Parathyroid adenoma (tissue), 2 donors: ENCODE results near the gene ANKRD23.
A peak's percentile ranks its signal among the peaks of the same experiment; 100 is the strongest.

Experiments used
- H2AFZ ChIP-seq: fragments of 300-600 bp; sonication (generic); one replicate; pipeline ENCODE4 v1.7.0; 2017; ENCODE audit warnings: antibody characterized with exemption, mild to moderate bottlenecking
- H3K27ac ChIP-seq: fragments of 300-600 bp; sonication (generic); one replicate; pipeline ENCODE4 v1.7.0; 2017
- H3K27me3 ChIP-seq: fragments of 300-600 bp; sonication (generic); one replicate; pipeline ENCODE4 v1.7.0; 2017; ENCODE audit warnings: low read length; ENCODE audit not compliant: control insufficient read depth, insufficient read depth
- H3K36me3 ChIP-seq: fragments of 300-600 bp; sonication (generic); one replicate; pipeline ENCODE4 v1.7.0; 2017; ENCODE audit warnings: low read length; ENCODE audit not compliant: control insufficient read depth, insufficient read depth
- H3K4me1 ChIP-seq: fragments of 300-600 bp; sonication (generic); one replicate; pipeline ENCODE4 v1.7.0; 2017; ENCODE audit warnings: control low read depth
- H3K4me2 ChIP-seq: fragments of 300-600 bp; sonication (generic); one replicate; pipeline ENCODE4 v1.7.0; 2017; ENCODE audit warnings: low read length
- H3K4me3 ChIP-seq: fragments of 300-600 bp; sonication (generic); one replicate; pipeline ENCODE4 v1.7.0; 2017; ENCODE audit warnings: low read depth, low read length
- H3K79me2 ChIP-seq: fragments of 300-600 bp; sonication (generic); one replicate; pipeline ENCODE4 v1.7.0; 2017; ENCODE audit warnings: control low read depth
- H3K9ac ChIP-seq: fragments of 300-600 bp; sonication (generic); one replicate; pipeline ENCODE4 v1.7.0; 2017; ENCODE audit warnings: mild to moderate bottlenecking
- H3K9me3 ChIP-seq: fragments of 300-600 bp; sonication (generic); one replicate; pipeline ENCODE4 v1.7.0; 2017; ENCODE audit warnings: low read length; ENCODE audit not compliant: control insufficient read depth
- CTCF ChIP-seq: fragments of 300-600 bp; sonication (generic); IDR thresholded peaks from one replicate; pipeline ENCODE4 v1.7.0; 2017; ENCODE audit warnings: antibody characterized with exemption, mild to moderate bottlenecking
- donor health status: primary hyperparathyroidism.

Gene ANKRD23

GRCh38 chr2:96857667-96858372 is 14.0 kb upstream of the ANKRD23 start, which contains the start of gene ANKRD39:
TSS of gene ANKRD39 (minus strand) at chr2:96858016. CDS start at chr2:96857987, 29 bp downstream.
- Histone ChIP-seq H3K27ac (peak within 1 kb of the TSS; percentile 55), H3K36me3 (no peaks in the 10 kb centered on the region), H3K27me3 (no peaks in the 10 kb centered on the region), H3K9me3 (no peaks in the 10 kb centered on the region), H3K79me2 (peaks cover 8% of the 10 kb centered on the region), H3K9ac (peak within 1 kb of the TSS; percentile 62), H2AFZ (peak within 1 kb of the TSS; percentile 87), H3K4me2 (peak within 1 kb of the TSS; percentile 96), H3K4me1 (peaks cover 6% of the 10 kb centered on the region), H3K4me3 (peak within 1 kb of the TSS; percentile 89)
- TF ChIP-seq CTCF, result peak; percentile 95

GRCh38 chr2:96856776-96857666 is 13.2 kb upstream of the ANKRD23 start:
- H3K4me1 ChIP-seq, result peaks cover 6% of the 10 kb centered on the region

GRCh38 chr2:96853321-96853720 is 9.5 kb upstream of the ANKRD23 start:
- Histone ChIP-seq H3K27ac (no peak overlapping the region), H2AFZ (no peak overlapping the region), H3K4me3 (no peak overlapping the region), H3K4me2 (no peak overlapping the region), H3K4me1 (peaks cover 6% of the 10 kb centered on the region), H3K27me3 (no peaks in the 10 kb centered on the region), H3K36me3 (no peaks in the 10 kb centered on the region), H3K79me2 (peaks cover 8% of the 10 kb centered on the region), H3K9me3 (no peaks in the 10 kb centered on the region), H3K9ac (no peak overlapping the region)
- no peak for TF ChIP-seq CTCF

More at GRCh38 chr2:96856776-96857666, 13.2 kb upstream of the ANKRD23 start:
- Histone ChIP-seq H3K4me2 (peak overlapping the region; percentile 96), H2AFZ (peak overlapping the region; percentile 87), H3K4me3 (peak overlapping the region; percentile 89), H3K27ac (peak overlapping the region; percentile 55), H3K36me3 (no peaks in the 10 kb centered on the region), H3K27me3 (no peaks in the 10 kb centered on the region), H3K79me2 (peaks cover 8% of the 10 kb centered on the region), H3K9me3 (no peaks in the 10 kb centered on the region), H3K9ac (peak overlapping the region; percentile 62)
- no peak for TF ChIP-seq CTCF

- Histone ChIP-seq H2AFZ (no peak overlapping the region), H3K9ac (no peak overlapping the region), H3K4me3 (no peak overlapping the region), H3K27ac (no peak overlapping the region), H3K36me3 (no peaks in the 10 kb centered on the region), H3K27me3 (no peaks in the 10 kb centered on the region), H3K4me2 (no peak overlapping the region), H3K79me2 (peaks cover 8% of the 10 kb centered on the region), H3K9me3 (no peaks in the 10 kb centered on the region), H3K4me1 (peaks cover 6% of the 10 kb centered on the region)
- no peak for TF ChIP-seq CTCF
Observed at GRCh38 chr2:96852667-96853066, 8.8 kb upstream of the ANKRD23 start.
